HEK293 (cell line): ENCODE measurements around the gene ISG15.

Experiments
- CTCF ChIA-PET: fragments of 350-600 bp; formaldehyde crosslinking; extraction: SDS; loops from one replicate; lab custom pipeline; 2021; ENCODE audit warnings: antibody characterized with exemption; lab: Yijun Ruan, JAX
- POLR2A ChIA-PET: fragments of 300-600 bp; formaldehyde crosslinking; extraction: SDS; loops from one replicate; lab custom pipeline; 2020; ENCODE audit warnings: antibody characterized with exemption, inconsistent platforms; lab: Yijun Ruan, JAX
- H3K27ac ChIP-seq: fragments of 200-500 bp; sonication (Bioruptor generic); 2 replicates; pipeline ENCODE4 v1.5.1; 2014; ENCODE audit warnings: low read depth, low read length, control low read depth, inconsistent platforms; ENCODE audit errors: extremely low read depth
- H3K36me3 ChIP-seq, 2 experiments: fragments of 200-500 bp in 1 of 2; sonication (Bioruptor generic) in 1 of 2; 1 replicate in 1 of 2; 2 replicates in 1 of 2; pipeline ENCODE4 v1.5.1; 2014 to 2017; ENCODE audit warnings: inconsistent platforms in 2 of 2, low read length in 2 of 2; ENCODE audit not compliant: control insufficient read depth in 2 of 2, insufficient read depth in 1 of 2
- H3K4me1 ChIP-seq: fragments of 200-500 bp; sonication (Bioruptor generic); 2 replicates; pipeline ENCODE4 v1.5.1; 2014; ENCODE audit warnings: mild to moderate bottlenecking, low read length, inconsistent platforms; ENCODE audit not compliant: control insufficient read depth, insufficient read depth
- H3K4me3 ChIP-seq: 2 replicates; pipeline ENCODE4 v1.5.1; 2011; ENCODE audit warnings: low read depth, mild to moderate bottlenecking, control low read depth, low read length, moderate library complexity
- H3K9me3 ChIP-seq: fragments of 200-500 bp; sonication (Bioruptor generic); 2 replicates; pipeline ENCODE4 v1.5.1; 2014; ENCODE audit warnings: low read depth, low read length, inconsistent platforms; ENCODE audit not compliant: control insufficient read depth, insufficient read depth
- GLI2 ChIP-seq: fragments of 450-650 bp; formaldehyde crosslinking; IDR thresholded peaks from 2 replicates; pipeline ENCODE4; 2017; ENCODE audit warnings: missing biosample characterization, missing genetic modification characterization, low read depth, borderline replicate concordance
- GLIS2 ChIP-seq: fragments of 450-650 bp; formaldehyde crosslinking; IDR thresholded peaks from 2 replicates; pipeline ENCODE4 v1.5.1; 2016; ENCODE audit warnings: missing biosample characterization, missing genetic modification characterization
- KLF1 ChIP-seq: fragments of 450-650 bp; formaldehyde crosslinking; IDR thresholded peaks from 2 replicates; pipeline ENCODE4 v1.5.1; 2016; ENCODE audit warnings: missing biosample characterization, missing genetic modification characterization
- KLF7 ChIP-seq: fragments of 450-650 bp; formaldehyde crosslinking; IDR thresholded peaks from 2 replicates; pipeline ENCODE4 v1.5.1; 2016; ENCODE audit warnings: missing biosample characterization, missing genetic modification characterization, borderline replicate concordance
- MYNN ChIP-seq: fragments of 450-650 bp; formaldehyde crosslinking; IDR thresholded peaks from 2 replicates; pipeline ENCODE4 v1.5.1; 2016; ENCODE audit warnings: missing biosample characterization, missing genetic modification characterization, borderline replicate concordance
- PRDM1 ChIP-seq: fragments of 450-650 bp; formaldehyde crosslinking; IDR thresholded peaks from 2 replicates; pipeline ENCODE4; 2016; ENCODE audit warnings: missing biosample characterization, missing genetic modification characterization
- PRDM10 ChIP-seq: fragments of 450-650 bp; formaldehyde crosslinking; IDR thresholded peaks from 2 replicates; pipeline ENCODE4 v1.5.1; 2016; ENCODE audit warnings: missing biosample characterization, missing genetic modification characterization
- SCRT2 ChIP-seq: fragments of 450-650 bp; formaldehyde crosslinking; IDR thresholded peaks from 2 replicates; pipeline ENCODE4 v1.5.1; 2016; ENCODE audit warnings: missing biosample characterization, missing genetic modification characterization
- ZBTB7A ChIP-seq: fragments of 450-650 bp; formaldehyde crosslinking; IDR thresholded peaks from 2 replicates; pipeline ENCODE4 v1.5.1; 2016; ENCODE audit warnings: low read depth, missing biosample characterization, missing genetic modification characterization
- ZNF132 ChIP-seq: fragments of 450-650 bp; formaldehyde crosslinking; IDR thresholded peaks from 2 replicates; pipeline ENCODE4 v1.5.1; 2017; ENCODE audit warnings: missing biosample characterization, missing genetic modification characterization, borderline replicate concordance
- ZNF138 ChIP-seq: fragments of 450-650 bp; formaldehyde crosslinking; IDR thresholded peaks from 2 replicates; pipeline ENCODE4 v1.5.1; 2016; ENCODE audit warnings: missing biosample characterization, missing genetic modification characterization, borderline replicate concordance
- ZNF2 ChIP-seq: fragments of 450-650 bp; formaldehyde crosslinking; IDR thresholded peaks from 2 replicates; pipeline ENCODE4 v1.5.1; 2016; ENCODE audit warnings: missing biosample characterization, missing genetic modification characterization
- ZNF510 ChIP-seq: fragments of 450-650 bp; formaldehyde crosslinking; IDR thresholded peaks from 2 replicates; pipeline ENCODE4 v1.5.1; 2018; ENCODE audit warnings: mild to moderate bottlenecking, missing genetic modification characterization, missing biosample characterization; ENCODE audit not compliant: insufficient replicate concordance
- ZNF513 ChIP-seq: fragments of 450-650 bp; IDR thresholded peaks from 2 replicates; pipeline ENCODE4 v1.5.1; 2018; ENCODE audit warnings: missing biosample characterization, missing genetic modification characterization
- ZNF514 ChIP-seq: fragments of 450-650 bp; formaldehyde crosslinking; IDR thresholded peaks from 2 replicates; pipeline ENCODE4 v1.5.1; 2016; ENCODE audit warnings: missing biosample characterization, missing genetic modification characterization
- ZNF677 ChIP-seq: fragments of 450-650 bp; IDR thresholded peaks from 2 replicates; pipeline ENCODE4 v1.5.0; 2018; ENCODE audit warnings: missing biosample characterization, mild to moderate bottlenecking, missing genetic modification characterization, moderate library complexity
- ZNF704 ChIP-seq: fragments of 450-650 bp; formaldehyde crosslinking; IDR thresholded peaks from 2 replicates; pipeline ENCODE4 v1.5.1; 2016; ENCODE audit warnings: missing biosample characterization, missing genetic modification characterization
- ZNF707 ChIP-seq: fragments of 450-650 bp; formaldehyde crosslinking; IDR thresholded peaks from 2 replicates; pipeline ENCODE4 v1.5.1; 2016; ENCODE audit warnings: missing biosample characterization, missing genetic modification characterization

Gene ISG15

GRCh38 chr1:1004780-1005697 lies 8.3 kb upstream of the ISG15 start (continued):
- TF ChIP-seq PRDM10 (tag by site-specific recombination), result no peak
- TF ChIP-seq ZNF132 (tag by site-specific recombination), result no peak
- no peak for TF ChIP-seq ZNF707 (tag by site-specific recombination)
- no peak for TF ChIP-seq ZNF514 (tag by site-specific recombination)
- no peak for TF ChIP-seq ZNF704 (tag by site-specific recombination)
- no peak for TF ChIP-seq ZNF138 (tag by site-specific recombination)
- TF ChIP-seq ZNF677 (tag by site-specific recombination), result no peak
- no peak for TF ChIP-seq GLI2 (tag by site-specific recombination)
- TF ChIP-seq ZNF2 (tag by site-specific recombination), result no peak
- peak; percentile 40; the same call in 1 of the 2 replicates for TF ChIP-seq PRDM1
- no peak for TF ChIP-seq ZNF513 (tag by site-specific recombination)
- TF ChIP-seq MYNN (tag by site-specific recombination), result no peak
- no peak for TF ChIP-seq SCRT2 (tag by site-specific recombination)
- peak; percentile 5; the same call in 1 of the 2 replicates for TF ChIP-seq KLF1 (tag by site-specific recombination)

- ChIA-PET POLR2A (no interaction called here), CTCF (interaction anchor here (1.0 to 1.2 kb wide), 2 partner anchors 9 to 58 kb away, joined by 4 to 5 read pairs; no protein-coding TSS in a partner anchor)
- H3K4me3 ChIP-seq, result no peak overlapping the region
- no peak for TF ChIP-seq KLF7 (tag by site-specific recombination)
- TF ChIP-seq GLI2 (tag by site-specific recombination), result no peak
- TF ChIP-seq ZNF510 (tag by site-specific recombination), result no peak
- peak; percentile 47 for TF ChIP-seq GLIS2 (tag by site-specific recombination)
- peak; percentile 36; the same call in 1 of the 2 replicates for TF ChIP-seq ZBTB7A (tag by site-specific recombination)
- H3K9me3 ChIP-seq, result no peaks in the 10 kb centered on the region
- H3K36me3 ChIP-seq, result peaks cover 3 to 19% of the 10 kb centered on the region in 2 experiments; a peak in 2 of 3 replicates
- H3K27ac ChIP-seq, result no peak overlapping the region
- H3K4me1 ChIP-seq, result no peaks in the 10 kb centered on the region
Observed at GRCh38 chr1:1005774-1006304, 7.5 kb upstream of the ISG15 start.
